NOMO-1 treated with DMSO at 0.1 percent for 48 hours (cell line): Measurements from ENCODE around the gene KPNA4.

Experiments
- DNase-seq: peaks from one replicate; lab custom pipeline; 2025; ENCODE audit not compliant: unreplicated experiment; lab: John Stamatoyannopoulos, UW

The KPNA4 gene

DNA sequence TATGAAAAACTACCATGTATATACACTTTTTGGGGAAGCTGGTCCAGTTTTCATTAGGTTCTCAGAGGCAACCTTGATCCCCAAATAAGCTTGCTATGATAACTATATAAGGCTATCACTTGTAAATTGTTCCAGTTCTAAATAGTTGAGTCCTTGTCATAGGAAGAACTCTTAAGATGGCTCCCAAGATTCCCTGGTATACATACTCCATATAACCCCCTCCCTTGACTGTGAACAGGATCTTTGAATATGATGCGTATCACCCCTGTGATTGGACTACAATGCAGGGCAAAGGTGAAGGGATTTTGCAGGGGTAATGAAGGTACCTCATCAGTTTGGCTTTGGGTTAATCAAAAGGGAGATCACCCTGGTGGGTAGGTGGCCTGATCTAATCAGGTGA, 67.2 kb downstream of the KPNA4 start:
- DNase-seq, result no peak

DNA sequence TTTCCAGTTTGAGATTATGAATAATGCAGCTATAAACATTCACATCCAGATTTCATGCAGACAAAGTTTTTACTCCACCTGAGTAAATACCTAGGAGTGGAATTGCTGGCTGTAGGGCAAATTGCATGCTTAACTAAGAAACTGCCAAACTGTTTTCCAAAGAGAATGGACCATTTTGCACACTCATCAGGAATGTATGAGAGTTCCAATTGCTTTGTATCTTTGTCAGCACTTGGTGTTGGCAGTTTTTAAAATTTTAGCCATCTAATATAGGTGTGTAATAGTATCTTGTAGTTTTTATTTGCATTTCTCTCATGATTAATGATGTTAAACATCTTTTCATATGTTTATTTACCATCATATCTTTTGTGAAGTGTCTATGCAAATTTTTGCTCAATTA, 75.2 kb downstream of the KPNA4 start:
- no peak for DNase-seq

DNA sequence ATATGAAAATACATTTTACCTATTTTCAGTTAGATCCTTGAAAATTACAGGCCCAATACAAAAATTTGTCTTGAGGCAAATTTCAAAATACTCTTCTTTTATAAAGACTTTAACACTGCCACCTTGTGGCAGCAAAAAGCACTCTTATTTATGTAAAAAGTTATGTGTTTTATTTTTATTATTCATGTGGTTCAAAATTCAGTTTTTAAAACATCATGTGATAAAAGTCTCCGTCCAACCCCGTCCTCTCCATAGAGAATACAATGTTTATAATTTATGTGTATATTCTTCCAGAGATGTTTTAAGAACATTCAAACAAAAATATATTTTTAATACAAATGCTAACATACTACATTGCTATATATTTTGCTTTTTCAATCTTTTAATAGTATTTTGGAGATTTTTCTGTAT, 78.9 kb downstream of the KPNA4 start:
- DNase-seq, result peak; percentile 68

DNA sequence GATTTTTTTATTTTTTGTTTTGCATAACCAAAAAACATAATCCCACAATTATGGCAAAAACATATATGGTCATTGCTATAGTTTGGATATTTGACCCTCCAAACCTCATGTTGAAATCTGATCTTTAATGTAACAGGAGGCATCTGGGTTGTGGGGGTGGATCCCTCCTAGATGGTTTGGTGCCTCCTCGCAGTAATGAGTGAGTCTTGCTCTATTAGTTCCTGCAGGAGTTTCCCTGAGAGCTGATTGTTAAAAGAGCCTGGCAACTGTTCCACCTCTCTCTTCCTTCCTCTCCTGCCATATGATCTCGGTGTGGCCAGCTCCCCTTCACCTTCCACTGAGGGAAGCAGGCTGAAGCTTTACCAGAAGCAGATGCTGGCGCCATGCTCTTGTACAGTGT, 82.6 kb downstream of the KPNA4 start:
- DNase-seq, result no peak

DNA sequence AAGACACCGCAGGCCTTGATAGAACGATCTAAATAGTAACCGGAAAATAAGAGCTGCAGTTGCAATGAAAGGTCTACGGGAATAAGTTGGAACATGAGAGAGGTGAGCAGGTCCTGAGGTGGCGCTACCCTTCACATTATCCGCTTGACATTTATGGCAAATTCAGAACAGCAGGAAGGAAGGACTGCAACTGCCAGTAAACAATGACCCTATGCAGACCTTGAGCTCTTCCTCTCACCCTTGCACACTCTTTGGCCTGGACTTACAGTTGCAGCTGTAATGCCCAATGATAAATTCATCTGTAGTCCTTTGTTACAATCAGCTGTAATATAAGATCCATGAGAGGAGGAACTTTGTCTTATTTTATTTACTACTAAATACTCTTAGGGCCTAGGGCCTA, 83.5 kb downstream of the KPNA4 start:
- no peak for DNase-seq

DNA sequence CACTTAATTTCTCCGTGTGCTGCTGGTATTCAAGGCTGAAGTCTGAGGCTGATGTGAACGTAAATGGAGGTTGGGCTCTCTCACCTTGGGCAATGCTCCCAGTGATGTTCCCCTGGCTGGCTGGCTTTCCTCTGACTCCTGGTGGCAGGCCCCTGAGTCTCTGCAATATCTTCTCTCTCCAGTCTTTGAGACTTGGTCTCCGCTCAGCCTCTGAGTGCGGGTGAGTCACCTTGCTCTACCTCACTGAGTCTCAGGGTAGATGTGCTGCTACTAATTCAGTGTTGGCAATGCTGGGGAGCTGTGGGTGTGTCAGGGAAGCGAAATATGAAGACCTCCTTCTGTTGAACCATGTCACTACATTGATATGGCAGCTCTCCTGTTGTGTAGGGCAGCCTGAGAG, 84.4 kb downstream of the KPNA4 start:
- DNase-seq, result no peak

DNA sequence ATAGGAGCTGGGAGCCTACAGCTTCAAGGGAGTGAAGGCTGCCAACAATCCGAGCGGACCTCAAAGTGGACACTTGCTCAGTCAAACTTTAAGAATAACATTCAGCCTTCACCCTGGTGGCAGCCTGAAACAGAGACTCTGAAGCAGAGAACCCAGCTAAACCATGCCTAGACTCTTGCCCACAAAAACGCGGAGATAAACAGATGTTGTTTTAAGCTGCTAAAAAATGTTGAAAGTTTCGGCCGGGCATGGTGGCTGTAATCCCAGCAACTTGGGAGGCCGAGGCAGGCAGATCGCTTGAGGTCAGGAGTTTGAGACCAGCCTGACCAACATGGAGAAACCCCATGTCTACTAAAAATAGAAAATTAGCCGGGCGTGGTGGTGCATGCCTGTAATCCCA, 86.0 kb downstream of the KPNA4 start:
- no peak for DNase-seq

DNA sequence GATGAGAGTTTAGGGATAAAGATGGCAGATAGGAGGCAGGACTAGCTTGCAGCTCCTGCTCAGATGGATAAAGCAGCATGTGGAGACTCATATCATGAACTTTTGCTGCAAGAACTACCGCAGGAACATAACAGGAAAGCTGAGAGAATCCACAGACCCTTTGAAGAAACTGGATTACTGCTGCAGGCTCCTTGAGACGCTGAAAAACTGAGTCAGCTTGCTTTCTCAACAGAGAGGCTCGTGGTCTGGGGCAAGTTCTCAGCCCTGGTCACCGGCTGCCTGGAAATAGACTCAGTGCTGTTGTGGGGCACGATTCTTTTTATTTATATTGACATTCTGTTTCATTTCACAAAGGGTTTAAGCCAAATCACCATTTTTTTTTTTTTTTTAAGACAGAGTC, 87.0 kb downstream of the KPNA4 start:
- no peak for DNase-seq

DNA sequence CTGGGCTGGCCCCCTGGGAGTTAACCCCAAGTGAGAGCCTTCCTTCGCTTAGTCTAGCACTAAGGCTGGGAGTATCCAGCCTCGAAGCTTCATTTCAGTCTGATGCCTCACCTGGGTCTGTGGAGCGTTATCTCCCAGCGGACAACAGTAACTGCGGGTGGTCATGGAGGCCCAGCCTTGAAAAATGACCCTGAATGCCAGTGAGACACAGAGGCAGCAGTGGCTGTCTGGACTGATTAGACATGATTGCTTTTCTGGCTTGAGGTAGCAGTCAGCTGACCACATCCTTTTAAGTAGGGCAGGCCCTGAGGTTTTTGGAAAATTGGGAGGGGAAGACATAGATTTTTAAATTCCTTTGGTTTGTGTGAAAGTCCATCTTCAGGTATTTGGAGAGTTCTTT, 87.6 kb downstream of the KPNA4 start:
- DNase-seq, result no peak

DNA sequence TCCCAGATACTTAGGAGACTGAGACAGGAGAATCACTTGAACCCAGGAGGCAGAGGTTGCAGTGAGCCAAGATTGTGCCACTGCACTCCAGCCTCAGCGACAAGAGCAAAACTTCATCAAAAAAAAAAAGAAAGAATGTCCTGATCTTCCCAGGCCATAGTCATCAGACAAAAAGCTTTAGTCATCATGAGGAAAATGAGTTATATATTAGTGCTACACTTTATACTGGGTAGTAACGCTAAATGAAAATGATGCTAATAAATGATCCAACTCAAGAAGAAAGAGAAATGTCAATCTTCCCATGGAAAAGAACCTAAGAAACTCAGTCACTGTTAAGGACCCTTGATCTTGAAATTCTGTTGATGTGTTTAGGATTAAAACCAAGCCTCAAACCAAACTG, 89.5 kb downstream of the KPNA4 start:
- no peak for DNase-seq

DNA sequence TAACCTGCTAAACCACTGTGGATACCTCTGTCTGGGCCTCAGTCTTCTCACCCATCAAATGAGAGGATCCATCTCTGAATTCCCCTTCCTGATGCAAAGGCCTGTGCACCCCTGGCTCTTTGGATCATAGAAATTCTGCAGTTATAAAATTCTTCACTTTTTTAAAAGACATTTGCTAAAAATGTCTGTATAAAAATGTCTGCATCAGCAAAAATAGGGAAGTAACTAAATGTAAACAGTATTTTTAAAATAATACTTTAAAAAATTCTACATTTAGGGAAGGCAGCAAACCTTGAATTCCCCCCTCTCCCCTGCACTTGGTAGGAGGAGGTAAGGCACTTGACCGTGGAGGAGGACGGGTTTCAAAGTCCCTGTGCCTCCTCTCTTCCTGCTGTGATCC, 90.2 kb downstream of the KPNA4 start:
- no peak for DNase-seq

DNA sequence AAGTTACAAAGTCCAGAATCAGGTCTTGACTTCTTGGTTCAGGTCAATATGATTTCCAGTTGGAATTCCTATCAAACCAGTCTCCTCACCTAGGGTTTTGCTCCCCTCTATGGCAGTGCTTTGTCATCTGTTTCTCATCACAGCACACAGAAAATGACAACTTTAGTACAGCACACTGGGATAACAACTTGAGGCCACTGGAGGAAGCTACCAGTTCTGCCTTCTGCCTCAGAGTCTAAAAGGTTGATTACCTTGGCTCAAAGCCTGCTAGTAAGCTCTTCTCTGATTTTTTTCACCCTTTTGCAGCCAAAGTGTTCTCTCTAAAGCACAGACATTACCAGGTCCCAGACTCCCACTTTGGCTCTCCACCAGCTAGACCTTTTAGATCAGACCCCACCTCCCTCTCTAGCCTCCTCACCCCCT, 90.9 kb downstream of the KPNA4 start:
- DNase-seq, result no peak

DNA sequence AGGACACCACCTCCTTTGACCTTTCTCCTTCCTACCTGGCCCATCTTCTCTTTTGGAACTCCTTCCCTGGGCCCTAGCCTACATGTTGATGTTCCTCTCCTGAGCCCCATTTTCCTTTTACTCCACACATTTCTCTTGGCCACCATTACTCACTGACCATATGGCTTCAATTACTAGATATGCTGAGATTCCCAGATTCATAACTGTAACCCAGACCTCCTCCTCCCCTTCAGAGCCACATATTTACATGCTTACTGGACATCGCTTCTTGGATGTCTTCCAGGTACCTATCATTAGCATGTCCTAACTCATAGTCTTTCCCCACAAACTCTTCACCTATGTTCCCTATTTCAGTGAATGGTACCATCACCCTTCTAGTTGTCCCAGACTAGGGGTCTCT, 91.4 kb downstream of the KPNA4 start:
- DNase-seq, result no peak

DNA sequence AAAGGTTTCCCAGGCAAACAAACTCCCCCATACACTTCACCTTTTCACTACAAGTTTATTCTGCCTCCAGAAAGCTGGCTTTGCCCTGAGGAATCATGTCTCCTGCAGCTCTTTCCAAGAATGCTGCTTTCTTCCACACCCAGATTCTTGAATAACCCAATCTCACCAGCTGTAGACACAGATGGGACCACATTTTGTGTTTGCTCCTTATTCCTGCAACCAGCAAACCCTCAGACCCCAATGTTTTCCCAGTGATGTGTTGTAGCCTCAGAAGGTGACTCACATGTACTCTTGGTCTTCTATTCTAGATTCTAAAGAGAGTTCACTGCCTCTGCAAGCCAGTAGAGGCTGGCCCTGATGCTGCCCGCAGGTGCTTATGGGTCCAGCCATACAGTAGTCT, 92.2 kb downstream of the KPNA4 start:
- no peak for DNase-seq

DNA sequence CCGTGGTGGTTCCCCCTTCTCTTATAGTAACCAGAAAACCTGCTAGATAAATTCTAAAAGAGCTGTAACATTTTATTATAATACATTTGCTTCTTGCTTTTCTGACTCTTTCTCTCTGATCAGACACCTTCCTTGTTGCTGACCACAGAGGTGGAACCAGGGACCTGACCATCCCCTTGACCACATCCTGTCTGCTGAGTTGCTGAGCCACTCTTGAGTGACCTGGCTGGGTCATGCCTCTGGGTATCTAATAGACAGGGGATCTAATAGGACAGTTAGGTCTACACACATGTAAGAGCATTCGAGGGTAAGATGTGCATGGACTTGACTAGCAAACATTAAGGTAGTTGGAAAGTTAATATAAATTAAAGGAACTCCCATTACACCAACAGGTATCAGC, 93.0 kb downstream of the KPNA4 start:
- no peak for DNase-seq

DNA sequence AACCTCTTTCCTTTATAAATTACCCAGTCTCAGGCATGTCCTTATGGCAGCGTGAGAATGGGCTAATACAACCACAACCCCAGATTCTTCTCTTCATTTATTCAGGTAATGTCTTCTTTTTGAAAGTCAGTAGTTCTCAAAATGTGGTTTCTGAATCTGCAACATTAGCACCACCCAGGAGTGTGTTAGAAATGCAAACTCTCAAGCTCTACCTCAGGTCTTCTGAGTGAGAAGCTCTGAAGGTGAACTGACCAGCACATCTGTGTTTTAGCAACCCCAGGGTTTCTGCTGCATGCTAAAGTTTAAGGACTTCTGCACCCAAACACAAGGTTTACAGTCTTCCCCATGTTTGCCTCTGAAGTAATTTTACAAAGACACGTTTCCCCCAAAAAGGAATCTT, 93.5 kb downstream of the KPNA4 start:
- no peak for DNase-seq

DNA sequence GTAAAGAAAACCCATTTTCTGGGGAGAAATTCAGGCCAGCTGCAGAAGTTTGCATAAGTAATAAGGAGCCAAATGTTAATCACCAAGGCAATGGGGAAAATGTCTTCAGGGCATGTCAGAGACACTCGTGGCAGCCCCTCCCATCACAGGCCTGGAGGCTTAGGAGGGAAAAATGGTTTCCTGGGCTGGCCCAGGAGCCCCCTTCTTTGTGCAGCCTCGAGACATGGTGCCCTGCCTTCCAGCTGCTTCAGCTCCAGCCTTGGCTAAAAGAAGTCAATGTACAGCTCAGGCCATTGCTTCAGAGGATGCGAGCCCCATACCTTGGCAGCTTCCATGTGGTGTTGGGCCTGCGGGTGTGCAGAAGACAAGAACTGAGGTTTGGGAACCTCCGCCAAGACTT, 95.2 kb downstream of the KPNA4 start:
- no peak for DNase-seq

DNA sequence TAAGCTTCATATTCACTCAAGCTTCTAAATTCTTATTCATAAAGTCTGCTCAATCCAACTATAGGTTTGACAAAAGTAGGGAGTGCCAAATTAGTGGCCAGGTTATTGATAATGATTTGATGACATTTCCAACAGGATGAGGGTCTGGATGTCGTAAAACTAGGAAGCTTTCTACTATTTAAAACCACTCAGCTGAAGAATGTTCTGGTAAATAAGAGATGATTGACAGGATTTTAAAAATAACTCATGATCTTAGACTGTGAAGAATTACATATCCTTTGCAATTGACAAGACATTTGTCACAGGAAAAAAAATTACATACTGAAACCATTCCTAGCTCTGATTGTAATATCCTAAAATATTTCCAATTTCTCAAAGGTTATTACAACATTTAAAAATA, 100.4 kb downstream of the KPNA4 start:
- DNase-seq, result no peak

DNA sequence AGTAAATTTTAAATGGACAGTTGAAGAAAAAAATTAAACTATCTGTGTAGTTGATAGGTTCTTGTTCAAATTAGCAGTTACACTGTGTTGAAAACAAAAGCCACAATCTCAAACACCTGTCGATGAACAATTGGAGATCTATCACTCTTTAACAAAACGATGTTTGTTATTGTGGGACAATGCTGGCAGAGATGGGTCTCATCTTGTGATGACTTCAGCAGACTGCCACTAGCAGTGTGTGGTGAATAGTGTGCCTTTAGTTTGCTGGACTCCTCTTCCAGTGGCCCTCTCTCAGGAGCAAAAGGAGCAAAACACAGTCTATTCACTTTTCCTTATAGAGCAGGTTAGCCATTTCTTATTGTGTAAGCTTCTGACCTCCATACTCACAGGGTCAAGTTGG, 101.0 kb downstream of the KPNA4 start:
- DNase-seq, result no peak

DNA sequence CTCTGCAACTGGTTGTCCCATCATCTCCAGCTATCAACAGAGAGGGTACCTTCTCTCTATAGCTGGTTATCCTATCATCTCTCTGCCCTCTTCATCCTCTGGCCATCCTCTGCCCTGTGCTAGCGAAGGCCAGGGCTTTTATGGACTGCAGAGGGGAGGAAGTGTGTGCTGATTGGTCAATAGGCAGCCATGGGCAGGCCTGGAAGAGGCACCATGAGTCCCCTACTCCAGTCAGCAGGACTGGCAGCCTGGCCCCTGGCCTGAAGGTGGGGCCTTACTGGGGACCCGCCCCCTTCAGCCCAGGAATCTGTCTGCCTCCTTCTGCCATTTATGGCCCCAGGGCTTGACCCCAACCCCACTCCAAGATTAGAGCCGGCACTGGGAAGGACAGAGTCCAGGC, 105.3 kb downstream of the KPNA4 start:
- DNase-seq, result no peak

DNA sequence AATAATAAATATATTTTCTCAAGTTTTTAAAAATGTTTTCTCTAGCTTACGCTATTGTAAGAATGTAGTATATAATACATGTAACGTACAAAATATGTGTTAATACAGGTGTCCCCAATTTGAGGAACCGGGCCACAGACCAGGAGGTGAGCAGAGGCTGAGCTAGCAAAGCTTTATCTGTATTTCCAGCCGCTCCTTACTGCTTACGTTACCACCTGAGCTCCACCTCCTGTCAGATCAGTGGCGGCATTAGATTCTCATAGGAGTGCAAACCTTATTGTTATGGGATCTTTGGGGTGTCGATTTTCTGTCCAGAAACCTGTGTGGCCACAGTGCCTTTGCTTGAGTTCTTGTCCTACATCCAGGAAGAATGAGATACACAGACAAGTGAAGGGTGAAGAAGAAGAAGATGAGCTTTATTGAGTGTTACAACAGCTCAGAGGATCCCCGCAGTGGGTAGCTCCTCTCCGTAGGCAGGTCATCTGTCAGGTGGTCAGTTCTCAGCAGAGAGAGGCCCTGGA, 105.9 kb downstream of the KPNA4 start:
- DNase-seq, result no peak

DNA sequence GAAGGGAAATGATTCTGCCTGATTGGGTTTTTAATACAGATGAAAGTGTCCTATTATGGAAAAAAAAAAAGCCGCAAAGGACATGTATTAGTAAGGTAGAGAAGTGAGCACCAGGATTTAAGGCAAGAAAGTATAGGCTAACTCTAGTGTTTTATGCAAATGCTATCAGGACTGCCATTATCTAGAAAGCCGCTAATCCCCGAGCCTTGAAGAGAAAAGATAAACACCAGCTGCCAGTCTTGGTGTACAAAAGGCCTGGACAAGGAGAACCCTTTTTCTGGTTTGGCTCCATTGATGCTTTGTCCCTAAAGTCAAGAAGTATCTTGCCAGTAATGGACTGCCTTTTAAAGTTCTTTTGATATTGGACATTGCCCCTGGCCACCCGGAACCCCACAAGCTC, 107.2 kb downstream of the KPNA4 start:
- no peak for DNase-seq

DNA sequence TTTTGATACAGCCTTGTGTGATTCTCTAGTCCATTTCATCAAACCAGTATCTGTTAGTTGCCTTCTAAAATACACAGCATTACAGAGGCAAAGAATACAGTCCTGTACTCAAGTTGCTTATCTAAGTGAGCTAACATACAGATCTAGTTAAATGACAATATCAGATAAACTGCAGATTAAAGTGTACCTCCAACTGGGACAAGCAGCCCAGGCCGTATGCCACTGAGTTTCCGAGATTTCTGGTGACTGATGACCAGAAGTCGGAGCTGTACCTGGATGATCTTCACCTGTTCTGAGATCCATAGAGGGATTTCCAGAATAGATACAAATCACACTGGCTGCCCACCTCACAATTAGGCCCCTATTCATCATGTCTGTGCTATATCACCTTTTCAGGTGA, 109.5 kb downstream of the KPNA4 start:
- DNase-seq, result no peak

DNA sequence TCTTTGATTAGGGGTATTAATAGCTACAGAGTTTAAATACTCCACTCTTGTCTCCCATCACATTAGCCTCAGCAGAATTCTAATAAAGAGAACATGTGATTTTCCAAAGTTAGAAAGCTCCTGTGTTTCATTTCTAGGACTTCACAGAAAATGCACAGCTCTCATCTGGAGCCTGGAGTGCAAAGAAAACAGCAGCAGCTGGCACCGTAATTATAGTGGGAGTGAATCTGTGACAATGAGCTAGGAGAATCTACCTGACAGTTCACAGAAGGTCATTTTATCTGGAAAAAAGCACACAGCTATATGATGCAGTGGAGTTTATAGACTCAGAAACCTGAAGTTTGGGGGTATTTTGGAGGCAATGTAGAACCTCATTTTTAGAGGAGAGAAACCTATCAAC, 110.4 kb downstream of the KPNA4 start:
- no peak for DNase-seq
